Measurements from ENCODE around the gene MRPL48.

DNA sequence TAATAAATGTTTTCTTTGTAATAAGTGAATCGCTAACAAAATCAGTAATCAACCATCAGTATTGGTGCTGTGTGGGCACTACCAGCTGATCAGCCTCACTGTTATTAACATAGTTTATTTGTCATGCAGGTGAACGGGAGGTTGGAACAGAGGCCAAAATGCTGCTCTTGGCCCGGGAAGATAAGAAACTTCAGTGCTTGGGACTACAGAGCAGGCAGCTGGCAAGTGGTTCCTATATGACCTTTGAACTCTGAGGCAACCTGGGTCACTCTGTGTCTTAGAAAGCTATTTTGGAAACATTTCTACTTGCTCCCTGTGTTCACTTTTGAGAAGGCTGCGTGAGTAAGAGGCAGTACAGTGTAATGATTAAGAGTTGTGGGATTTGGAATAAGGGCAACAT, 126.6 kb downstream of the MRPL48 start:
- TF ChIP-seq, protein P1, sequence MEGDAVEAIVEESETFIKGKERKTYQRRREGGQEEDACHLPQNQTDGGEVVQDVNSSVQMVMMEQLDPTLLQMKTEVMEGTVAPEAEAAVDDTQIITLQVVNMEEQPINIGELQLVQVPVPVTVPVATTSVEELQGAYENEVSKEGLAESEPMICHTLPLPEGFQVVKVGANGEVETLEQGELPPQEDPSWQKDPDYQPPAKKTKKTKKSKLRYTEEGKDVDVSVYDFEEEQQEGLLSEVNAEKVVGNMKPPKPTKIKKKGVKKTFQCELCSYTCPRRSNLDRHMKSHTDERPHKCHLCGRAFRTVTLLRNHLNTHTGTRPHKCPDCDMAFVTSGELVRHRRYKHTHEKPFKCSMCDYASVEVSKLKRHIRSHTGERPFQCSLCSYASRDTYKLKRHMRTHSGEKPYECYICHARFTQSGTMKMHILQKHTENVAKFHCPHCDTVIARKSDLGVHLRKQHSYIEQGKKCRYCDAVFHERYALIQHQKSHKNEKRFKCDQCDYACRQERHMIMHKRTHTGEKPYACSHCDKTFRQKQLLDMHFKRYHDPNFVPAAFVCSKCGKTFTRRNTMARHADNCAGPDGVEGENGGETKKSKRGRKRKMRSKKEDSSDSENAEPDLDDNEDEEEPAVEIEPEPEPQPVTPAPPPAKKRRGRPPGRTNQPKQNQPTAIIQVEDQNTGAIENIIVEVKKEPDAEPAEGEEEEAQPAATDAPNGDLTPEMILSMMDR (IDR thresholded peaks at IDR 0.05; ENCODE audit: insufficient read depth, low read length, poor library complexity, severe bottlenecking), result no peak
- no peak for TF ChIP-seq EZH2phosphoT487 (conservative IDR thresholded peaks at IDR 0.05; ENCODE audit: low read length)
